Transverse colon (tissue), 4 donors: ENCODE measurements around the gene CAMTA1. TPM values are rescaled to one million over a fixed set of nuclear protein-coding genes. Genes with fewer than 3 reads are reported as not detected.
"Not testable (repeated sequence)": the region's sequence is repeated elsewhere in the genome, so short reads cannot be mapped to it uniquely, and the experiment has no call there.

Experiments used
- DNase-seq: peaks from one replicate; pipeline ENCODE4 v3.0.0-alpha.2; 2019
- H3K27ac ChIP-seq, 4 donors: fragments of 200-600 bp; sonication (generic); 2 replicates each; pipeline ENCODE4 v1.5.1; 2016 to 2018; ENCODE audit warnings: inconsistent platforms in 4 of 4
- H3K27me3 ChIP-seq: fragments of 200-600 bp; sonication (generic); 2 replicates; pipeline ENCODE4 v1.5.1; 2017; ENCODE audit warnings: inconsistent platforms
- H3K36me3 ChIP-seq, 4 donors: fragments of 200-600 bp; sonication (generic); 2 replicates each; pipeline ENCODE4 v1.5.1; 2017 to 2019; ENCODE audit warnings: inconsistent platforms in 4 of 4
- H3K4me1 ChIP-seq, 4 donors: fragments of 200-600 bp; sonication (generic); 2 replicates each; pipeline ENCODE4 v1.5.1; 2017 to 2020; ENCODE audit warnings: inconsistent platforms in 4 of 4
- H3K4me3 ChIP-seq, 4 donors: fragments of 200-600 bp; sonication (generic); 1 replicate in 1 of 4; 2 replicates in 3 of 4; pipeline versions ENCODE4 v1.5.1 to v1.6.1; 2017 to 2019; ENCODE audit warnings: inconsistent platforms in 4 of 4
- H3K9me3 ChIP-seq, 2 donors: fragments of 200-600 bp; sonication (generic); 2 replicates each; pipeline ENCODE4 v1.5.1; 2017 to 2019; ENCODE audit warnings: inconsistent platforms in 2 of 2
- EP300 ChIP-seq: sonication (generic); formaldehyde crosslinking; IDR thresholded peaks from one replicate; pipeline ENCODE4 v1.6.1; 2017; ENCODE audit warnings: antibody characterized with exemption, low read depth
- POLR2A ChIP-seq: fragments of 450-650 bp; IDR thresholded peaks from one replicate; pipeline ENCODE4 v1.6.1; 2016; ENCODE audit warnings: antibody characterized with exemption, mild to moderate bottlenecking, moderate library complexity
- POLR2AphosphoS5 ChIP-seq, 3 donors: sonication (generic); formaldehyde crosslinking; IDR thresholded peaks; one replicate each; pipeline ENCODE4 v1.6.1; 2016; ENCODE audit warnings: antibody characterized with exemption in 3 of 3
- WGBS, 2 donors: methylation state at CpG; one replicate each; pipeline ENCODE4 v1.1.5; 2018; ENCODE audit warnings: low coverage in 1 of 2; 5-methylcytosine and 5-hydroxymethylcytosine counted together
- in situ Hi-C, 4 donors: fragments of 200-750 bp; cut with MboI; loops; one replicate each; pipeline versions ENCODE4 v1.15.0 to v1.15.1; 2017; ENCODE audit warnings: low sequenced_read_pairs in 3 of 4, low pct_ligation_motif_present in 1 of 4, low pct_unique_long_range_greater_than_20kb in 1 of 4
- intact Hi-C: fragments of 100-400 bp; cut with DNase I; formaldehyde crosslinking; loops from one replicate; pipeline ENCODE4 v1.15.1; 2023; ENCODE audit warnings: low total_unique reads
- total RNA-seq, 4 donors: library from RNA; depleted of rRNA; stranded (reverse); fragments of >200 nt; gene quantifications; one replicate each; pipeline ENCODE4 v1.1.0, GENCODE V29; 2016
- TF ChIP-seq, protein P1 (sequence below), 5 experiments: fragments of 200-600 bp in 3 of 5; fragments of 450-650 bp in 2 of 5; sonication (generic) in 3 of 5; IDR thresholded peaks; 1 replicate in 2 of 5; 2 replicates in 3 of 5; pipeline ENCODE4 v1.5.1; 2016 to 2017; ENCODE audit warnings: antibody characterized with exemption in 5 of 5, inconsistent platforms in 3 of 5, mild to moderate bottlenecking in 2 of 5, moderate library complexity in 1 of 5

Gene CAMTA1
- total RNA-seq, 4 donors from 2014 or later: 93.8 to 268 (median 130) TPM

DNA sequence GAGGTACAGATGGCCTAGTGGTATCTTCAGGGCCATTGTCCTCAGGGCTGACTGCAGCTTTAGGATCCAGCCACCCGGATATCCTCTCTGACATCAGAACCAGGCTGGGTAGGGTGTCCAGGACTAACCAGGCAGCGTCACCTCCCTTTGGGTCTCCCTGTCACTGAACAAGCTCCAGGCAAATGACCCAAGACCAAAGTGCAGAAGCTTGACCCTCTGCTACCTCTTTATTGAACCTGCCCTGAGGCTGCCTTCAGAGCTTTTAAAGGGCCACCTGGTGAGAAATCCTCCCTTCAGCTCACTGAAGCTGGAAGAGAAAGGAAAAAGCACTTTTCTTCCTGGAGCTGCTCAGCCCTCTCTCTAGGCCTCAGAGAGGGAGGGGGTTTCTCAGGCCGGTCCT lies 906.8 kb downstream of the CAMTA1 start:
- WGBS, 2 donors: 85 to 100% methylated on average over 1 to 3 of the region's 3 CpGs
- in situ Hi-C loops: no loop called here

DNA sequence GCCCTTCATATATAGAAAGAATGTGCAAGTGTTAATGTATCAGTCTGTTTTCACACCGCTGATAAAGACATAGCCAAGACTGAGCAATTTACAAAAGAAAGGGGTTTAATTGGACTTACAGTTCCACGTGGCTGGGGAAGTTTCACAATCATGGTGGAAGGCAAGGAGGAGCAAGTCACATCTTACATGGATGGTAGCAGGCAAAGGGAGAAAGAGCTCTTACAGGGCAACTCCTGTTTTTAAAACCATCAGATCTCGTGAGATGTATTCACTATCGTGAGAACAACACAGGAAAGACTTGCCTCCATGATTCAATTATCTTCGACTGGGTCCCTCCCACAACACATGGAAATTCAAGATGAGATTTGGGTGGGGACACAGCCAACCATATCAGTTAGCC lies 907.8 kb downstream of the CAMTA1 start:
- H3K4me1 ChIP-seq, DNase-seq, H3K36me3 ChIP-seq, in situ Hi-C loops, H3K9me3 ChIP-seq, H3K27me3 ChIP-seq, H3K4me3 ChIP-seq, H3K27ac ChIP-seq: not testable (repeated sequence)
- intact Hi-C loops: loop anchor here (5.0 kb wide), 1 partner anchor 1666 kb away; no protein-coding TSS in a partner anchor
- 78 to 93% methylated on average over 3 to 5 of the region's 5 CpGs for WGBS, 2 donors

More for the DNA sequence above, 906.8 kb downstream of the CAMTA1 start:
- no peak overlapping the region for H3K27ac ChIP-seq
- H3K36me3 ChIP-seq: no peaks in the 10 kb centered on the region
- no peak for DNase-seq
- H3K27me3 ChIP-seq: no peaks in the 10 kb centered on the region
- H3K4me3 ChIP-seq: no peak overlapping the region
- TF ChIP-seq POLR2AphosphoS5 (IDR thresholded peaks at IDR 0.05) (no peak), POLR2A (no peak), EP300 (no peak)
- TF ChIP-seq, protein P1, sequence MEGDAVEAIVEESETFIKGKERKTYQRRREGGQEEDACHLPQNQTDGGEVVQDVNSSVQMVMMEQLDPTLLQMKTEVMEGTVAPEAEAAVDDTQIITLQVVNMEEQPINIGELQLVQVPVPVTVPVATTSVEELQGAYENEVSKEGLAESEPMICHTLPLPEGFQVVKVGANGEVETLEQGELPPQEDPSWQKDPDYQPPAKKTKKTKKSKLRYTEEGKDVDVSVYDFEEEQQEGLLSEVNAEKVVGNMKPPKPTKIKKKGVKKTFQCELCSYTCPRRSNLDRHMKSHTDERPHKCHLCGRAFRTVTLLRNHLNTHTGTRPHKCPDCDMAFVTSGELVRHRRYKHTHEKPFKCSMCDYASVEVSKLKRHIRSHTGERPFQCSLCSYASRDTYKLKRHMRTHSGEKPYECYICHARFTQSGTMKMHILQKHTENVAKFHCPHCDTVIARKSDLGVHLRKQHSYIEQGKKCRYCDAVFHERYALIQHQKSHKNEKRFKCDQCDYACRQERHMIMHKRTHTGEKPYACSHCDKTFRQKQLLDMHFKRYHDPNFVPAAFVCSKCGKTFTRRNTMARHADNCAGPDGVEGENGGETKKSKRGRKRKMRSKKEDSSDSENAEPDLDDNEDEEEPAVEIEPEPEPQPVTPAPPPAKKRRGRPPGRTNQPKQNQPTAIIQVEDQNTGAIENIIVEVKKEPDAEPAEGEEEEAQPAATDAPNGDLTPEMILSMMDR (IDR thresholded peaks at IDR 0.05): no peak
- peaks cover 0 to 3% of the 10 kb centered on the region in 2 donors for H3K9me3 ChIP-seq
- no peaks in the 10 kb centered on the region for H3K4me1 ChIP-seq
- intact Hi-C loops: loop anchor here (5.0 kb wide), 1 partner anchor 1665 kb away; no protein-coding TSS in a partner anchor

DNA sequence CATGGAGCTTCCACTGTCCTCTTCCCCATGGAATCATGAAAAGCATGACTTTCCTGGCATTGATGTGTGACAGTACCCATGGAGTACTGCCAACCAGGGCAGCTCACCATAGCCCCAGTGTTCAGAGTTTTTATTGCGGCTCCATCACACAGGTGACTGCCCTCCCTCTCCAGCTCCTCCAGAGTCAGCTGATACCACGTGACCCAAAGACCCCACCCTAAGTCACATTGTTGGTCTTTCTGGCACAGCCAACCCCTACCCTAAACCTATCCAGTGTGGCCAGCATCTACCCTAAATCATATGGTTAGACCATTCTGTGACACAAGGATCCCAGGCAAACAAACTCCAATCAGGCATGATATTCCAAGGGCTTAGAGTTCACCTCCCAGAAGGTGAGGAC lies 908.4 kb downstream of the CAMTA1 start:
- DNase-seq: no peak
- Histone ChIP-seq H3K27ac (no peak overlapping the region), H3K36me3 (no peaks in the 10 kb centered on the region), H3K9me3 (peaks cover 0 to 3% of the 10 kb centered on the region in 2 donors), H3K4me3 (no peak overlapping the region), H3K4me1 (no peaks in the 10 kb centered on the region), H3K27me3 (no peaks in the 10 kb centered on the region)
- WGBS, 2 donors: 27% methylated on average over 2 of the region's 2 CpGs; no CpG with 5 or more reads in 1 of the 2 donors
- in situ Hi-C loops (no loop called here), intact Hi-C loops (loop anchor here (5.0 kb wide), 1 partner anchor 1666 kb away; no protein-coding TSS in a partner anchor)
- TF ChIP-seq, protein P1 (IDR thresholded peaks at IDR 0.05): no peak
- no peak for TF ChIP-seq POLR2AphosphoS5 (IDR thresholded peaks at IDR 0.05)

DNA sequence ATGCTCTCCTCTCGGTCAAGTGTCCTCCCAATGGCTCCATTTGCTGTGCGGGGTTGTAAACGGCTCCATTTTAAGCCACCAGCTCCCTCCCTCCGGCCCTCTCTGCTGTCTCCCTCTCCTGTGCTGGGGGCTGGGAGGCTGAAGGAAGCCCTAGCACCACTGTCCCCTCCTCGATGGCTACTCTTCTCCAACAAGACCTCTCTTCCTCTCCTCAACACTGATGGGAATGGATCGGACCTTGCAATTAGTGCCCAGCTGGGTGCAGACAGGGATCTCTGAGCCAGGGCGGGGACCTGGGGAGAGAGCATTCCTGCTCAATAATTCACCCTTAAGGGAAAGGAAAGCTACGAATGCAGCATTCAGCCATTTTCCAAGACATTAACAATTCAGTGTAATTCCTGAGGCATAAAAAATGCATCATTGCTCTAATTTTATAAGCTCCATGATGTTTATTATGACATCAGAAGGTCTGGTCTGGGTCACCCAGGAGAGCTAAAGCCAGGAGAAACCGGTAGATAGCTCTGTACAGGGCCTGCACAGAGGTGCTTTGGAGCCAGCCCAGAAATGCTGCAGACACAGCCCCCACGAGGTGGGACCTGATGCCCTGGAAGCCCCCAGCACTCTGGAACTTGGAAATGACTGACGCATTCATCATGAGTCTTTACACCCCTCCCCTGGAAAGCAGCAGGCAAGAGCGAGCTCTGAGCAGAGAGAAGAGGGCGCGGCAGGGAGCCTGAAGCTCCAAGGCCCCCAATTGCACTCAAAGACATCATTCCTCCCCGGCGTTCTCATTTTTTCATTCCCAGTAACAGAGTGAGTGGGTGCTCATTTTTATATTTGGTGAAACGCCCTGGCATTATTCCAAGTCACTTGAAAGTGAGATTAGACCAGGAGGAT lies 909.6 kb downstream of the CAMTA1 start:
- H3K27ac ChIP-seq: no peak overlapping the region
- no peaks in the 10 kb centered on the region for H3K36me3 ChIP-seq
- no peak for TF ChIP-seq EP300
- no peak for TF ChIP-seq POLR2A
- TF ChIP-seq POLR2AphosphoS5 (IDR thresholded peaks at IDR 0.05): no peak
- TF ChIP-seq, protein P1 (IDR thresholded peaks at IDR 0.05): no peak
- DNase-seq: no peak
- intact Hi-C loops: loop anchor here (5.0 kb wide), 1 partner anchor 1668 kb away; no protein-coding TSS in a partner anchor
- no peaks in the 10 kb centered on the region for H3K4me1 ChIP-seq
- in situ Hi-C loops: no loop called here
- 73 to 76% methylated on average over 2 to 17 of the region's 17 CpGs for WGBS, 2 donors
- no peaks in the 10 kb centered on the region for H3K27me3 ChIP-seq
- H3K9me3 ChIP-seq: peaks cover 0 to 3% of the 10 kb centered on the region in 2 donors
- H3K4me3 ChIP-seq: no peak overlapping the region
